SJSA1 (cell line): ENCODE results near the gene ZNF467. TPM values are rescaled to one million over a fixed set of nuclear protein-coding genes. Genes with fewer than 3 reads are reported as not detected.

Source experiments
- DNase-seq, 2 experiments: peaks; one replicate each; pipeline ENCODE4 v3.0.0-alpha.2; 2015 to 2020; ENCODE audit warnings: low spot score in 2 of 2, low read depth in 1 of 2
- H3K27ac ChIP-seq: fragments of 250-450 bp; sonication (Bioruptor Pico); 2 replicates; pipeline ENCODE4 v1.5.1; 2020; ENCODE audit warnings: mild to moderate bottlenecking, moderate library complexity
- H3K27me3 ChIP-seq: fragments of 250-450 bp; sonication (Bioruptor Pico); replicated peaks from 2 replicates; pipeline ENCODE4 v1.5.1; 2020; ENCODE audit warnings: mild to moderate bottlenecking, moderate library complexity
- H3K36me3 ChIP-seq: fragments of 250-450 bp; sonication (Bioruptor Pico); 2 replicates; pipeline ENCODE4 v1.5.1; 2020; ENCODE audit warnings: mild to moderate bottlenecking
- H3K4me1 ChIP-seq: fragments of 250-450 bp; sonication (Bioruptor Pico); replicated peaks from 2 replicates; pipeline ENCODE4 v1.6.1; 2021; ENCODE audit warnings: mild to moderate bottlenecking
- H3K4me3 ChIP-seq: fragments of 250-450 bp; sonication (Bioruptor Pico); 2 replicates; pipeline ENCODE4 v1.5.1; 2020; ENCODE audit warnings: mild to moderate bottlenecking
- H3K9me3 ChIP-seq: fragments of 250-450 bp; sonication (Bioruptor Pico); replicated peaks from 2 replicates; pipeline ENCODE4 v1.5.1; 2020; ENCODE audit warnings: mild to moderate bottlenecking
- total RNA-seq: library from RNA; depleted of rRNA; stranded (reverse); fragments of >200 nt; shearing (Covaris generic); gene quantifications from 2 replicates; pipeline ENCODE4 v1.2.3, GENCODE V29; 2014

ZNF467 gene
- total RNA-seq, 1 experiment from 2014 or later, result not detected

DNA sequence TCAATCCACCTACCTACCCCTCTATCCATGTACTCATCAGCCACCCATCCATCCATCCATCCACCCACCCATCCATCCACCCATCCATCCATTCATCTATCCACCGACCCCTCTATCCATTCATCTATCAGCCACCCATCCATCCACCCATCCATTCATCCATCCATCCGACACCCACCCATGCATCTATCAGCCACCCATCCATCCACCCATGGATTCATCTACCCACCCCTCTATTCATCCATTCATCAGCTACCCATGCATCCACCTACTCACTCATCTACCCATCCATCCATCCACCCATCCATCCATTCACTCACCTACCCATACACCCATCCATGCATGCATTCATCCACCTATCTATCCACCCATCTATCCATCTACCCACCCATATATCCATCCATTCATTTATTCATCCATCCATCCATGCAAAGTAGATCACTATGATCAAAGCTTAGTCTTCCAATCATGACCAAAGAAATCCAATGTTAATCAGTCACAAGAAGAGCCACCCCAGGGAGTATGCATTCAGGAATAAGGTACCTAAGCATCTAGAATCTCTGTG is 27.7 kb upstream of the ZNF467 start:
- no peaks in the 10 kb centered on the region for H3K4me1 ChIP-seq
- DNase-seq, result no peak
- H3K36me3 ChIP-seq, result no peaks in the 10 kb centered on the region
- H3K27me3 ChIP-seq, result peaks cover 4% of the 10 kb centered on the region; the same call in 1 of the 2 replicates
- no peaks in the 10 kb centered on the region for H3K9me3 ChIP-seq
- no peak overlapping the region for H3K27ac ChIP-seq
- H3K4me3 ChIP-seq, result no peak overlapping the region

- no peak for DNase-seq
- Histone ChIP-seq H3K4me3 (no peak overlapping the region), H3K36me3 (no peaks in the 10 kb centered on the region), H3K4me1 (no peaks in the 10 kb centered on the region), H3K27ac (no peak overlapping the region), H3K9me3 (no peaks in the 10 kb centered on the region), H3K27me3 (peaks cover 4% of the 10 kb centered on the region; the same call in 1 of the 2 replicates)
These were observed 26.8 kb upstream of the ZNF467 start for GRCh38 chr7:149800169-149800555.

DNA sequence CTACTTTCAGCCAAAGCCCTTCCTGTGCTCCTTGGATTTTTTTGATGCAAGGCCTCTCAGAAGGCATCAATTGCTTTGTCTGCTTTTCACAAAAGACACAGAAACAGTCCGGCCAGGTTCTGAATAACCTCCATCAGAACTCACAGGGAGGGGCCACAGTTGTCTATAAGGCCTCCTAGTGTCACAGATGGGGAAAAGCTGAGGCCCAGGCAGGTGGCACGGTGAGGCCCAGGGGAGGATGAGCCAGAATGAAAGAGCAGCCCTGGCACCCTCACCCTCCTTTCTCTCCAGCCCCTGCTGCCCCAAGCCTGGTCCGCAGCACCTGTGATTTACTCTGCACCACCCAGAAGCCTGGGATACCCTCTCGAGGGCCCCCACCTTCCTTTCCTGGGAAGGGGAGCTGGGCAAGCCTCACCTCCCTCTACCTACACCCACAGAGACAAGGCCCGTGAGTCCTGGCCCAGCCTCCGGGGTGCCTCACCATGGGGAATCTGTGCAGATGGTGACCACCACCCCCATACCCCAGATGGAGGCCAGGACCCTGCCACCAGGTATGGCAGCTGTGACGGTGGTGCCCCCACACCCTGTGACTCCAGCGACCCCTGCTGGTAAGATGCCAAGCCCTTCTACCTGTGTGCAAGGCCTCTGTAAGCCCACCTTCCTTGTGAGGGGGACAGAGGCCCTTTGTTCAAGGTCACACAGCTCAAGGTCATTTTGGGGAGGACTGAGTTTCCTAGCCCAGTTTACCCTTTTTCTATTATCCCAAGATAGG is 26.2 kb upstream of the ZNF467 start:
- Histone ChIP-seq H3K36me3 (no peaks in the 10 kb centered on the region), H3K9me3 (no peaks in the 10 kb centered on the region), H3K27me3 (peaks cover 6% of the 10 kb centered on the region; the same call in 1 of the 2 replicates), H3K27ac (no peak overlapping the region), H3K4me3 (no peak overlapping the region), H3K4me1 (no peaks in the 10 kb centered on the region)
- no peak for DNase-seq

DNA sequence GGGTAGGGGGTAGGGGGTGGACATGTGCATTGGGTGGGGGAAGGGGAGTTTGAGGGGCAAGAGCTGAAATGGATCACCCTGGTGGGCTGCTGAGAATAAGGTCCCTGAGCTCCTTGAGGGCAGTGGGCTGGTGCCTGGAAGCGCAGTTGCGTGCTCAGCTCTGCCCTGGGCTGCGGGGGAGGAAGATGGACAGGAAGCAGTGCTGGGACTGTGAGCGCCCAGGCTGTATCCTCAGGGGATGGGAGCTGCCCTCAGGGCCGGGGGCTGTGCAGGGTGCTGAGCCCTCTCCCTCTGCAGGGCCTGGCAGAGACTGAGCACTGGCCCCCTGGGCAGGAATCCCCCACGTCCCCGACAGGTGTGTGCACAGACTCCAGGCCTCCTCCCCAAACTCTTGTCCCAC is 24.4 kb upstream of the ZNF467 start:
- Histone ChIP-seq H3K36me3 (no peaks in the 10 kb centered on the region), H3K27ac (no peak overlapping the region), H3K9me3 (no peaks in the 10 kb centered on the region), H3K27me3 (peaks cover 19% of the 10 kb centered on the region), H3K4me3 (no peak overlapping the region), H3K4me1 (no peaks in the 10 kb centered on the region)
- no peak for DNase-seq

- H3K4me1 ChIP-seq, result no peaks in the 10 kb centered on the region
- no peaks in the 10 kb centered on the region for H3K36me3 ChIP-seq
- no peak overlapping the region for H3K4me3 ChIP-seq
- no peak for DNase-seq
- H3K27me3 ChIP-seq, result peaks cover 28% of the 10 kb centered on the region
- H3K9me3 ChIP-seq, result no peaks in the 10 kb centered on the region
- no peak overlapping the region for H3K27ac ChIP-seq
These were observed 23.0 kb upstream of the ZNF467 start for GRCh38 chr7:149796287-149796860.

DNA sequence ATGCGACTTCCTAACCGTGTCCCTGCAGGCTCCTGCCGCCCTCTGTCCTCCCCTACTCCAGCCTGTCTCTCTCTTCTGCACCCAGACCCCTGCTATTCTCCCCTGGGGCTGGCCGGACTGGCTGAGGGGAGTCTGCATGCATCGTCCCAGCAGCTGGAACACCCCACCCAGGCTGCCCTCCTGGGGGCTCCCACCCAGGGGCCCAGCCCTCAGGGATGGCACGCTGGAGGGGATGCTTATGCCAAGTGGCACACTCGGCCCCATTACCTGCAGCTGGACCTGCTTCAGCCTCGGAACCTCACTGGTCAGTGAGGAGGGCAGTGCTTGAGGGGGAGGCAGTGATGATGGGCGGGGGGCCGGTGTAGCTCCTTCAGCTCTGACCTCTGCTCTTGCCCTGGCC is 21.7 kb upstream of the ZNF467 start:
- H3K27ac ChIP-seq, result no peak overlapping the region
- H3K36me3 ChIP-seq, result no peaks in the 10 kb centered on the region
- no peaks in the 10 kb centered on the region for H3K9me3 ChIP-seq
- no peak overlapping the region for H3K4me3 ChIP-seq
- no peaks in the 10 kb centered on the region for H3K4me1 ChIP-seq
- H3K27me3 ChIP-seq, result peaks cover 38% of the 10 kb centered on the region
- DNase-seq, result no peak

DNA sequence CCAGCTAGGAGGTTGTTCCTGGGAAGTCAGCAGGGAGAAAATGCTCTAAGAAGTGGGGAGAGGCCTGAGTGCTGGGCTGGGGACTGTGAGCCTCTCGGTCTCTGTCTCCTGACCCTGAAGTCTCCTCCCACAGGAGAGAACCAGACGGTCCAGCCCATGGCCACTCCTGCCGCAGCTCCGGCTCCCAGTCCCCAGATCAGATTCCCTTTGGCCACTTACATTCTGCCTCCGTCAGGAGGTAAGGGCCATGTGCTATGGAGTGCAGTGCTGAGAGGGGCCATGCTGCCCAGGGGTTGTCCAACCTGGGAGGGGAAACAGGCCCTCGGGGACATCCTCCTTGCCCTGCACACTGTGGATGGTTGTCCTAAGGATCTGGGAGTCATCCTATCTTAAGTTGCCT is 21.3 kb upstream of the ZNF467 start:
- H3K36me3 ChIP-seq, result no peaks in the 10 kb centered on the region
- no peak overlapping the region for H3K4me3 ChIP-seq
- DNase-seq, result no peak
- H3K27ac ChIP-seq, result no peak overlapping the region
- peaks cover 42% of the 10 kb centered on the region for H3K27me3 ChIP-seq
- H3K9me3 ChIP-seq, result no peaks in the 10 kb centered on the region
- H3K4me1 ChIP-seq, result no peaks in the 10 kb centered on the region

GRCh38 chr7:149793261-149793660 is 19.9 kb upstream of the ZNF467 start:
- DNase-seq, result no peak
- Histone ChIP-seq H3K36me3 (no peaks in the 10 kb centered on the region), H3K27me3 (peaks cover 54% of the 10 kb centered on the region), H3K27ac (no peak overlapping the region), H3K4me1 (no peaks in the 10 kb centered on the region), H3K9me3 (no peaks in the 10 kb centered on the region), H3K4me3 (no peak overlapping the region)

DNA sequence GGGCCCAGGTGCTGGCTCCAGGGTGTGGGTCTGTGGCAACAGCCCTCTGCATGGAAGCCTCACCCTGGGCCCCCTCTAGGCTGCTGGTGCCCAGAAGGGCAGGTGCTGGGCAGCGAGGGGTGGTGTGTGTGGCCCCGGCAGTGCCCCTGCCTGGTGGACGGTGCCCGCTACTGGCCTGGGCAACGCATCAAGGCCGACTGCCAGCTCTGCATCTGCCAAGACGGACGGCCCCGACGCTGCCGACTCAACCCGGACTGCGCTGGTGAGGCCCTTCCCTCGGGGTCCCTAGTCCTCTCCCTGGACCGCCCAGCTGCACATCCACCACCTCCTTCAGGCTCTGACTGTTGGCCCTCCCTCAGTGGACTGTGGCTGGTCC is 18.8 kb upstream of the ZNF467 start:
- DNase-seq, result no peak
- Histone ChIP-seq H3K36me3 (no peaks in the 10 kb centered on the region), H3K4me3 (no peak overlapping the region), H3K4me1 (no peaks in the 10 kb centered on the region), H3K9me3 (no peaks in the 10 kb centered on the region), H3K27me3 (peaks cover 65% of the 10 kb centered on the region), H3K27ac (no peak overlapping the region)

DNA sequence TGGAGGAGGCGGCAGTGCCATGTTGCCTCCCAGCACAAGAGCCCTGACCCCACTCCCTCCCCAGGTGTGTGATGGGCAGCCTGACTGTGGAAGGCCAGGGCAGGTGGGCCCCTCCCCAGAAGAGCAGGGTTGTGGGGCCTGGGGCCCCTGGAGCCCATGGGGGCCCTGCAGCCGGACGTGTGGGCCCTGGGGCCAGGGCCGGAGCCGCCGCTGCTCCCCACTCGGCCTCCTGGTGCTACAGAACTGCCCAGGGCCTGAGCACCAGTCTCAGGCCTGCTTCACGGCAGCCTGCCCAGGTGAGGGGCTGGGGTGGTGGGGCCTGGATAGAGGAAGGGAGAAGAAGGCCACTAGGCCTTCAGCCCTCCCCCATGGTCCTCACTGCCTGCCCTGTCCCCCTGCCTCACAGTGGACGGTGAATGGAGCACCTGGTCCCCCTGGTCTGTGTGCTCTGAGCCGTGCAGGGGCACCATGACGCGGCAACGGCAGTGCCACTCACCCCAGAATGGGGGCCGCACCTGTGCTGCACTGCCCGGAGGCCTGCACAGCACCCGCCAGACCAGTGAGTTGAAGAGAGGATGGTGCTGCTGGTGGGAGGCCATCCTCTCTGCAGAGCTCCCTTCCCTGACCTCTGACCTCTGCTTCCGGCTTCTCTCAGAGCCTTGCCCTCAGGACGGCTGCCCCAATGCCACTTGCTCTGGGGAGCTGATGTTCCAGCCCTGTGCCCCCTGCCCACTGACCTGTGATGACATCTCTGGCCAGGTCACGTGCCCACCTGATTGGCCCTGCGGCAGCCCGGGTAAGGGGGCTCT is 18.2 kb upstream of the ZNF467 start:
- Histone ChIP-seq H3K27me3 (peaks cover 71% of the 10 kb centered on the region), H3K4me1 (no peaks in the 10 kb centered on the region), H3K36me3 (no peaks in the 10 kb centered on the region), H3K4me3 (no peak overlapping the region), H3K9me3 (no peaks in the 10 kb centered on the region), H3K27ac (no peak overlapping the region)
- DNase-seq, result no peak

DNA sequence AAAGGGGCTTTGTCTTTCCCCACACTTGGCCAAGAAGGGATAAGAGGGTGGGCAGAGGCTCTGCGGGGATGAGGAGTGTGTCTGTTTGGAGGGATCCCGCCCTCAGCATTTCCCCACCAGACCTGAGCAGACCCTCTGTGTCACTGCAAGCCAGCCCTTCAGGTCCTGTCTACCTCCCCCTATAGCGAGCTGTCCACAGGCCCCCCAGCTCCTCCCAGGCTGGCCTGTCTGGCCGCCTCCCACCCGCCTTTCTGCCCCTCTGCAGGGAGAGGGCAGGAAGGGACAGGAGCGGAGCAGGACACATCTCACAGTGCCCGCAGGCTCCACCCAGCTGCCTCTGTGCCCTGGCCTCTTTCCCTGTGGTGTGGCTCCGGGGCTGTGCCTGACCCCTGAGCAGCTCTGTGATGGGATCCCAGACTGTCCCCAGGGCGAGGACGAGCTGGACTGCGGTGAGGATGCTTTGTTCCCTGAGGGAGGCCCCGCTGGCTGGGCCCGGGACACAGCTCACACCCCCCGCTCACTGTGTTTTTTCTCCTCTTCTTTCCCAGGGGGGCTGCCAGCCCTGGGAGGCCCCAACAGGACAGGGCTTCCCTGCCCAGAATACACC is 17.5 kb upstream of the ZNF467 start:
- no peak for DNase-seq
- H3K36me3 ChIP-seq, result no peaks in the 10 kb centered on the region
- no peaks in the 10 kb centered on the region for H3K4me1 ChIP-seq
- H3K9me3 ChIP-seq, result no peaks in the 10 kb centered on the region
- peaks cover 78% of the 10 kb centered on the region for H3K27me3 ChIP-seq
- no peak overlapping the region for H3K4me3 ChIP-seq
- no peak overlapping the region for H3K27ac ChIP-seq

GRCh38 chr7:149790146-149790548 is 16.8 kb upstream of the ZNF467 start:
- peaks cover 80% of the 10 kb centered on the region for H3K27me3 ChIP-seq
- H3K9me3 ChIP-seq, result no peaks in the 10 kb centered on the region
- no peak for DNase-seq
- no peaks in the 10 kb centered on the region for H3K36me3 ChIP-seq
- H3K27ac ChIP-seq, result no peak overlapping the region
- no peaks in the 10 kb centered on the region for H3K4me1 ChIP-seq
- no peak overlapping the region for H3K4me3 ChIP-seq

GRCh38 chr7:149789101-149789500 is 15.7 kb upstream of the ZNF467 start:
- DNase-seq, result no peak
- no peaks in the 10 kb centered on the region for H3K9me3 ChIP-seq
- H3K27ac ChIP-seq, result no peak overlapping the region
- no peak overlapping the region for H3K4me3 ChIP-seq
- H3K27me3 ChIP-seq, result peaks cover 74% of the 10 kb centered on the region
- no peaks in the 10 kb centered on the region for H3K4me1 ChIP-seq
- H3K36me3 ChIP-seq, result no peaks in the 10 kb centered on the region
